Tibial nerve (tissue), 4 donors: ENCODE results near the gene URB1. TPM values are rescaled to one million over a fixed set of nuclear protein-coding genes. Genes with fewer than 3 reads are reported as not detected.

Experiments used
- DNase-seq, 2 donors: peaks; one replicate each; pipeline ENCODE4 v3.0.0-alpha.2; 2019; ENCODE audit warnings: low spot score in 2 of 2
- H3K27ac ChIP-seq, 4 donors: fragments of 200-600 bp; sonication (generic) in 3 of 4; one replicate each; pipeline ENCODE4 v1.5.1; 2017 to 2019; ENCODE audit warnings: mild to moderate bottlenecking in 1 of 4
- H3K27me3 ChIP-seq, 2 donors: fragments of 200-600 bp; sonication (generic) in 1 of 2; one replicate each; pipeline versions ENCODE4 v1.5.1 to v1.6.0; 2017 to 2019
- H3K36me3 ChIP-seq, 3 donors: fragments of 200-600 bp; sonication (generic); one replicate each; pipeline ENCODE4 v1.5.1; 2018 to 2019
- H3K4me1 ChIP-seq, 4 donors: fragments of 200-600 bp; sonication (generic) in 3 of 4; one replicate each; pipeline ENCODE4 v1.5.1; 2017 to 2019
- H3K4me3 ChIP-seq, 4 donors: fragments of 200-600 bp; sonication (generic) in 3 of 4; one replicate each; pipeline ENCODE4 v1.5.1; 2017 to 2019; ENCODE audit warnings: mild to moderate bottlenecking in 1 of 4, moderate library complexity in 1 of 4
- H3K9me3 ChIP-seq, 4 donors: fragments of 200-600 bp; sonication (generic) in 3 of 4; one replicate each; pipeline ENCODE4 v1.5.1; 2017 to 2019
- CTCF ChIP-seq, 5 experiments: fragments of 200-600 bp in 3 of 5; fragments of 450-650 bp in 2 of 5; sonication (generic) in 3 of 5; IDR thresholded peaks; one replicate each; pipeline ENCODE4 v1.5.1; 2016 to 2019; ENCODE audit warnings: antibody characterized with exemption in 5 of 5, mild to moderate bottlenecking in 3 of 5, moderate library complexity in 2 of 5
- EP300 ChIP-seq, 2 donors: sonication (generic); formaldehyde crosslinking; IDR thresholded peaks; one replicate each; pipeline ENCODE4 v1.6.1; 2017; ENCODE audit warnings: antibody characterized with exemption in 2 of 2, mild to moderate bottlenecking in 1 of 2
- POLR2A ChIP-seq, 2 donors: fragments of 450-650 bp; IDR thresholded peaks; one replicate each; pipeline ENCODE4 v1.6.1; 2017; ENCODE audit warnings: antibody characterized with exemption in 2 of 2, mild to moderate bottlenecking in 2 of 2, moderate library complexity in 2 of 2
- WGBS, 2 donors: methylation state at CpG; one replicate each; pipeline ENCODE4 v1.1.5; 2018; 5-methylcytosine and 5-hydroxymethylcytosine counted together
- total RNA-seq, 4 donors: library from RNA; depleted of rRNA; stranded (reverse); fragments of >200 nt; gene quantifications; one replicate each; pipeline ENCODE4 v1.1.0, GENCODE V29; 2016

URB1 gene
- total RNA-seq, 4 donors from 2014 or later: 18.6 to 29.4 (median 22.2) TPM

DNA sequence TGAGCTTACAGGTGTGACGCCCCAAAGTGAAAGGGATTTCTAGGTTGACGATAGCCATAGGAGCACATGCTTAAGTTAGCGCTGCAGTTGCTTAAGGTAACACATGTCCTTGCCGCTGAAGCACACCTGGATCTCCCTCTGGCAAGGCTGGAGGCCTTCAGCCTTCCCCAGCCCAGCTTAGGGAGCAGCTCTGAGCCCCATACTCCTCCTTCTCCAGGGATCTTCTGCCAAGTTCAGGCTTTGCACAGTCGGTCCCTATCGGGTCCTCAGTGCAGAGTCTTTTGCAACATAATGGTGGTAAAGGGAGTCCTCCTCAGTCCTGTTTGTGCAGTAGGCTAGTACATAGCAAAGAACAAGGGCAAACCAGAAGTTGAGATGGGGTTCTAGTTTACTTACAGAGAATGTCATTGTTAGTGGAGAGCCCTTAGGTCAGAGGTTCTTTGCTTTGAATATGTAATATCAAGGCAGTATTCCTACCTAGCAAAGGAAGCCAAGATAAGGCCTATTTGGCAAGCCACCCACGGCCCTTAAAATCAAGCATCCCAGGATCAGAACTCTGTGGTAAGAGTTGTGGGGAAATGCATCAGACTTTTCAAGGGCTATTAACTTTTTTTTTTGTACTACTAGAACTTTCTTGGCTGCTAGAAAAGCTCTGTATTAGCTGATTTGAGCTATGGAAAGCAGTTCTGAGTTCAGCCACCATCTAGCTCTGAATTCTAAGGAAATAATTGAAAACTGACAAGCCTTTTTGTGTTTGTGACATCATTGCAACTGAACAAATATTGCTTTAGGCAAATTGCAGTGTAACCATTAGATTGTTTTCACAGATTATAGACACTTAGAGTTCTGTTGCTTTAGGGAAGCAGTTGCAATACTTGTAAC is 21.1 kb upstream of the URB1 start:
- no peaks in the 10 kb centered on the region for H3K27me3 ChIP-seq
- H3K4me3 ChIP-seq: peak overlapping the region; percentile 66 to 97 (median 81)
- H3K36me3 ChIP-seq: peaks cover 0 to 4% (median 0%) of the 10 kb centered on the region in 3 donors
- peak in 1 of 2 donors; percentile 43 for DNase-seq
- 54 to 56% methylated on average over 7 of the region's 7 CpGs for WGBS, 2 donors
- H3K4me1 ChIP-seq: peaks cover 0 to 71% (median 25%) of the 10 kb centered on the region in 4 donors
- H3K27ac ChIP-seq: peak overlapping the region; percentile 91 to 99 (median 99)
- TF ChIP-seq POLR2A (IDR thresholded peaks at IDR 0.05) (no peak), CTCF (IDR thresholded peaks at IDR 0.05) (no peak), EP300 (IDR thresholded peaks at IDR 0.05) (no peak)
- H3K9me3 ChIP-seq: no peaks in the 10 kb centered on the region

DNA sequence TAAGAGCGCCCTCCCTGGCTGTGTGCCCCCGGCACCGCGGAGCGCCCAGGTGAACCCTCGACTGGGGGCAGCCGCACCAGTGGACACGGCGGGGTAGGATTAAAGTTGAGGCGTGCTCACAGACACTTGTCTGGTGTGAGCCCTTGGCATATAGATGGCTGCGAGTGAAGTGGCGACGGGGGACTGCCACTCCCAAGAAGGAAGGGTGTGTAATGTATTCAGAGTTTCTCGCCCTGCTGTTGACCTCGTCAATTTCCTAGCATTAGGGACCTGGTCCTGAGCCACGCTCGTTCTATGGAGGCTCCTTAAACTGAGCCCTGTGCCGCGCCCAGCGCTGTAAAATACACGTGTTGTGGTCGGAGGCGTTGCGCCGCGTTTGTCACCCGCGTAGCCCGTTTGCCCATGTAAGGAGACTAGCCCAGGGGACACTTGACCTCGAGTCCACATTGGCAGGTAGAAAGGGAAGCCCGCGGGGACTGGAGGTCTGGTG is 20.2 kb upstream of the URB1 start:
- peak; percentile 33 to 41 for DNase-seq
- WGBS, 2 donors: 15 to 29% methylated on average over 25 to 32 of the region's 32 CpGs

GRCh38 chr21:32412162-32413014 is 19.6 kb upstream of the URB1 start, which contains the start of gene EVA1C:
Gene EVA1C, plus strand, starts transcription at chr21:32412706. Its CDS starts 148 bp downstream, at chr21:32412854.
- Histone ChIP-seq H3K36me3 (no peaks in the 10 kb centered on the region), H3K27me3 (no peaks in the 10 kb centered on the region), H3K4me1 (peaks cover 0 to 61% (median 25%) of the 10 kb centered on the region in 4 donors), H3K9me3 (no peaks in the 10 kb centered on the region), H3K27ac (peak within 1 kb of the TSS; percentile 91 to 99 (median 99)), H3K4me3 (peak within 1 kb of the TSS; percentile 66 to 97 (median 81))
- TF ChIP-seq POLR2A (IDR thresholded peaks at IDR 0.05): peak; percentile 50 to 70
- TF ChIP-seq EP300 (IDR thresholded peaks at IDR 0.05): peak; percentile 26 to 36
- TF ChIP-seq CTCF (IDR thresholded peaks at IDR 0.05): peak in 3 of 5 experiments; percentile 40 to 83 (median 76)
- peak; percentile 49 for DNase-seq
- WGBS, 2 donors: 0 to 3% methylated on average over 13 to 33 of the region's 104 CpGs

More for the DNA sequence above, 20.2 kb upstream of the URB1 start:
- Histone ChIP-seq H3K27me3 (no peaks in the 10 kb centered on the region), H3K9me3 (no peaks in the 10 kb centered on the region), H3K36me3 (peaks cover 0 to 4% (median 0%) of the 10 kb centered on the region in 3 donors), H3K27ac (peak overlapping the region; percentile 91 to 99 (median 99)), H3K4me1 (peaks cover 0 to 67% (median 25%) of the 10 kb centered on the region in 4 donors), H3K4me3 (peak overlapping the region; percentile 66 to 97 (median 81))
- peak in 1 of 2 donors; percentile 59 for TF ChIP-seq EP300 (IDR thresholded peaks at IDR 0.05)
- no peak for TF ChIP-seq POLR2A (IDR thresholded peaks at IDR 0.05)

GRCh38 chr21:32411350-32412161 is 18.7 kb upstream of the URB1 start:
- peak; percentile 90 to 91 for DNase-seq
- Histone ChIP-seq H3K4me3 (peak overlapping the region; percentile 66 to 97 (median 81)), H3K27me3 (no peaks in the 10 kb centered on the region), H3K36me3 (no peaks in the 10 kb centered on the region), H3K4me1 (peaks cover 0 to 53% (median 25%) of the 10 kb centered on the region in 4 donors), H3K9me3 (no peaks in the 10 kb centered on the region), H3K27ac (peak overlapping the region; percentile 91 to 99 (median 99))
- TF ChIP-seq POLR2A (IDR thresholded peaks at IDR 0.05) (peak; percentile 87 to 89), EP300 (IDR thresholded peaks at IDR 0.05) (peak; percentile 98 to 99), CTCF (IDR thresholded peaks at IDR 0.05) (no peak)
- 3% methylated on average over 45 to 57 of the region's 63 CpGs for WGBS, 2 donors
